Panc1 (cell line): Measurements from ENCODE around the gene CLDN7. TPM values are rescaled to one million over a fixed set of nuclear protein-coding genes. Genes with fewer than 3 reads are reported as not detected.

Experiments used
- ATAC-seq: fragments of 200-7000 bp; cut with Tn5 transposase; 2 replicates; pipeline ENCODE4 v1.9.1; 2020; ENCODE audit warnings: mild to moderate bottlenecking, moderate library complexity
- BruUV-seq: library from RNA; stranded (reverse); fragments of 400-500 nt; replicated peaks from 2 replicates; lab custom pipeline; 2021; lab: Mats Ljungman, UMichigan
- CTCF ChIA-PET: fragments of 300-600 bp; sonication (Branson Sonifier 250); formaldehyde crosslinking; loops from one replicate; lab custom pipeline; 2022; ENCODE audit warnings: antibody characterized with exemption; lab: Charles Lee
- POLR2A ChIA-PET: fragments of 300-600 bp; sonication (Branson Sonifier 250); formaldehyde crosslinking; loops from one replicate; lab custom pipeline; 2022; ENCODE audit warnings: antibody characterized with exemption; lab: Charles Lee
- DNase-seq: peaks from one replicate; pipeline ENCODE4 v3.0.0-alpha.2; 2010; ENCODE audit warnings: low read depth, low spot score
- H3K27ac ChIP-seq: 2 replicates; pipeline ENCODE4 v1.5.1; 2011; ENCODE audit warnings: mild to moderate bottlenecking, low read length, inconsistent platforms
- H3K27me3 ChIP-seq: fragments of 200-500 bp; sonication (Bioruptor generic); 2 replicates; pipeline ENCODE4 v1.6.0; 2014; ENCODE audit warnings: low read length, inconsistent platforms; ENCODE audit not compliant: control insufficient read depth, insufficient read depth
- H3K36me3 ChIP-seq: fragments of 200-500 bp; sonication (Bioruptor generic); 2 replicates; pipeline ENCODE4 v1.5.1; 2014; ENCODE audit warnings: inconsistent platforms, mild to moderate bottlenecking, low read length, moderate library complexity; ENCODE audit not compliant: control insufficient read depth, insufficient read depth
- H3K4me1 ChIP-seq: 2 replicates; pipeline ENCODE4 v1.5.1; 2011; ENCODE audit warnings: inconsistent platforms, mild to moderate bottlenecking, low read length, moderate library complexity; ENCODE audit not compliant: control insufficient read depth, insufficient read depth
- H3K4me3 ChIP-seq, 2 experiments: 2 replicates each; pipeline ENCODE4 v1.5.1; 2011 to 2012; ENCODE audit warnings: low read depth in 2 of 2, low read length in 2 of 2, mild to moderate bottlenecking in 2 of 2, inconsistent platforms in 1 of 2, moderate library complexity in 1 of 2
- H3K9me3 ChIP-seq: fragments of 200-500 bp; sonication (Bioruptor generic); 2 replicates; pipeline ENCODE4 v1.5.1; 2014; ENCODE audit warnings: low read depth, mild to moderate bottlenecking, inconsistent platforms, low read length, moderate library complexity; ENCODE audit not compliant: control insufficient read depth, insufficient read depth
- CTCF ChIP-seq: fragments of 450-650 bp; IDR thresholded peaks from 2 replicates; pipeline ENCODE4 v1.5.1; 2017; ENCODE audit warnings: mild to moderate bottlenecking
- POLR2AphosphoS5 ChIP-seq: IDR thresholded peaks from 2 replicates; pipeline ENCODE4 v1.6.1; 2012; ENCODE audit warnings: mild to moderate bottlenecking, low read depth, low read length, moderate library complexity
- REST ChIP-seq, 2 experiments: IDR thresholded peaks; 2 replicates each; pipeline ENCODE4 v1.6.1; 2011 to 2012; ENCODE audit warnings: low read depth in 2 of 2, control low read depth in 1 of 2, low read length in 1 of 2, mild to moderate bottlenecking in 1 of 2, moderate library complexity in 1 of 2; ENCODE audit not compliant: insufficient read depth in 1 of 2
- SIN3A ChIP-seq: IDR thresholded peaks from 2 replicates; pipeline ENCODE4 v1.6.1; 2012; ENCODE audit warnings: low read depth, mild to moderate bottlenecking, low read length, moderate library complexity, borderline replicate concordance; ENCODE audit not compliant: insufficient read depth
- TCF7L2 ChIP-seq: IDR thresholded peaks from 2 replicates; pipeline ENCODE4 v1.6.1; 2011; ENCODE audit warnings: mild to moderate bottlenecking, low read depth, low read length, inconsistent platforms
- in situ Hi-C: cut with HindIII; loops from 2 replicates; pipeline ENCODE4 v1.10.0; 2016; ENCODE audit warnings: low sequenced_read_pairs, low pct_unique_long_range_greater_than_20kb
- intact Hi-C: fragments of 100-400 bp; cut with micrococcal nuclease; formaldehyde crosslinking; loops from one replicate; pipeline ENCODE4 v1.10.0; 2022; ENCODE audit not compliant: unreplicated experiment
- total RNA-seq: library from RNA; stranded (reverse); gene quantifications from one replicate; pipeline ENCODE4 v1.2.1, GENCODE V29; 2021; ENCODE audit not compliant: unreplicated experiment

The CLDN7 gene
- total RNA-seq, 1 experiment from 2014 or later = 43.1 TPM

GRCh38 chr17:7229504-7229903 is 32.8 kb downstream of the CLDN7 start:
- H3K9me3 ChIP-seq = no peaks in the 10 kb centered on the region
- H3K27me3 ChIP-seq = no peaks in the 10 kb centered on the region
- ATAC-seq (no peak), DNase-seq (no peak)
- in situ Hi-C loops (no loop called here), intact Hi-C loops (no loop called here)
- ChIA-PET POLR2A (no interaction called here), CTCF (no interaction called here)
- no peak overlapping the region for H3K4me3 ChIP-seq
- TF ChIP-seq REST (IDR thresholded peaks at IDR 0.05; ENCODE audit: insufficient read depth in 1 of 2, low read depth in 2 of 2, low read length in 1 of 2) = no peak
- no peak for TF ChIP-seq CTCF
- no peak for TF ChIP-seq TCF7L2
- H3K36me3 ChIP-seq = no peaks in the 10 kb centered on the region; the same call in 1 of the 2 replicates
- H3K27ac ChIP-seq = no peak overlapping the region
- H3K4me1 ChIP-seq = peaks cover 26% of the 10 kb centered on the region
- BruUV-seq = no TSS peak

- peaks cover 27% of the 10 kb centered on the region for H3K4me1 ChIP-seq
- no peaks in the 10 kb centered on the region; the same call in 1 of the 2 replicates for H3K36me3 ChIP-seq
- in situ Hi-C loops = no loop called here
- intact Hi-C loops = no loop called here
- no TSS peak for BruUV-seq
- ATAC-seq (no peak), DNase-seq (no peak)
- no peak for TF ChIP-seq REST (IDR thresholded peaks at IDR 0.05; ENCODE audit: insufficient read depth in 1 of 2, low read depth in 2 of 2, low read length in 1 of 2)
- TF ChIP-seq SIN3A = no peak
- no peak for TF ChIP-seq TCF7L2
- TF ChIP-seq POLR2AphosphoS5 = no peak
- no peak for TF ChIP-seq CTCF
- H3K4me3 ChIP-seq = no peak overlapping the region
- POLR2A ChIA-PET = no interaction called here
- no peak overlapping the region for H3K27ac ChIP-seq
- no peaks in the 10 kb centered on the region for H3K9me3 ChIP-seq
- CTCF ChIA-PET = no interaction called here
- H3K27me3 ChIP-seq = no peaks in the 10 kb centered on the region
Observed at GRCh38 chr17:7228920-7229319, 33.4 kb downstream of the CLDN7 start.
